ENCODE measurements around the gene PLCB1. TPM values are rescaled to one million over a fixed set of nuclear protein-coding genes. Genes with fewer than 3 reads are reported as not detected.

Gene PLCB1
- total and polyA plus RNA-seq, 2 experiments from 2014 or later = 14.9 to 20.7 TPM

DNA sequence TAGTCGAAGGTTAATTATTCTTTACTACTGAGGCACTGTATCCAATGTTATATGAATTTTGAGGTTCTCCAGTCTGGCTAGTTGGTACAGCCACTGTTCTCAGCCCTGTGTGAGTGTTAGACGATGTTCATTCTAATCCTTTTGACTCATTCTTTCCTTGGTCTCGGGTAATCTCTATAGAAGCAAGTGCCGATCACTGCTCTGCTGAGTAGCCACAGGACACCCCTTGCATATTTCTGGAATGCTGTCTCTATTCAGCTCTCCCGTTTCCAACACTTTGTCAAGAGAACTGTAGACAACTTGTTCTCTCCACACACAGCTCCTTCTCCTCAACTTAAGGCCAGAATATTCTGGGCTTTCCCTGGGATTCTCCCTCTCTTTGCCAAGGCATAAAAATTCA lies 42.4 kb upstream of the PLCB1 start:
- Histone ChIP-seq H3F3A (replicated peaks; ENCODE audit: low read depth) (no peaks in the 10 kb centered on the region), H3K79me2 (replicated peaks; ENCODE audit: insufficient read depth) (no peaks in the 10 kb centered on the region), H3K4me3 (no peak overlapping the region), H2AFZ (no peak overlapping the region; the same call in 1 of the 2 replicates), H3K4me1 (ENCODE audit: insufficient read depth) (no peaks in the 10 kb centered on the region), H3K4me2 (no peak overlapping the region), H4K20me1 (replicated peaks; ENCODE audit: insufficient read depth) (no peaks in the 10 kb centered on the region), H3K9me2 (ENCODE audit: insufficient read depth) (no peaks in the 10 kb centered on the region), H3K36me3 (ENCODE audit: insufficient read depth) (no peaks in the 10 kb centered on the region), H3K27ac (ENCODE audit: low read depth) (no peak overlapping the region), H3K27me3 (ENCODE audit: insufficient read depth) (no peaks in the 10 kb centered on the region)
- no peaks in the 10 kb centered on the region for H3K9me3 Mint-ChIP-seq
- H3K27me3 Mint-ChIP-seq (ENCODE audit: insufficient read depth, low read depth, poor library complexity) = no peaks in the 10 kb centered on the region
- DNase-seq (ENCODE audit: low spot score) (no peak), ATAC-seq (no peak)
- H3K27ac Mint-ChIP-seq = no peak overlapping the region
- no peaks in the 10 kb centered on the region for H3K36me3 Mint-ChIP-seq (ENCODE audit: low read depth)
- H3K4me3 Mint-ChIP-seq = no peak overlapping the region
- no peaks in the 10 kb centered on the region for H3K4me1 Mint-ChIP-seq
- TF ChIP-seq, protein P1, sequence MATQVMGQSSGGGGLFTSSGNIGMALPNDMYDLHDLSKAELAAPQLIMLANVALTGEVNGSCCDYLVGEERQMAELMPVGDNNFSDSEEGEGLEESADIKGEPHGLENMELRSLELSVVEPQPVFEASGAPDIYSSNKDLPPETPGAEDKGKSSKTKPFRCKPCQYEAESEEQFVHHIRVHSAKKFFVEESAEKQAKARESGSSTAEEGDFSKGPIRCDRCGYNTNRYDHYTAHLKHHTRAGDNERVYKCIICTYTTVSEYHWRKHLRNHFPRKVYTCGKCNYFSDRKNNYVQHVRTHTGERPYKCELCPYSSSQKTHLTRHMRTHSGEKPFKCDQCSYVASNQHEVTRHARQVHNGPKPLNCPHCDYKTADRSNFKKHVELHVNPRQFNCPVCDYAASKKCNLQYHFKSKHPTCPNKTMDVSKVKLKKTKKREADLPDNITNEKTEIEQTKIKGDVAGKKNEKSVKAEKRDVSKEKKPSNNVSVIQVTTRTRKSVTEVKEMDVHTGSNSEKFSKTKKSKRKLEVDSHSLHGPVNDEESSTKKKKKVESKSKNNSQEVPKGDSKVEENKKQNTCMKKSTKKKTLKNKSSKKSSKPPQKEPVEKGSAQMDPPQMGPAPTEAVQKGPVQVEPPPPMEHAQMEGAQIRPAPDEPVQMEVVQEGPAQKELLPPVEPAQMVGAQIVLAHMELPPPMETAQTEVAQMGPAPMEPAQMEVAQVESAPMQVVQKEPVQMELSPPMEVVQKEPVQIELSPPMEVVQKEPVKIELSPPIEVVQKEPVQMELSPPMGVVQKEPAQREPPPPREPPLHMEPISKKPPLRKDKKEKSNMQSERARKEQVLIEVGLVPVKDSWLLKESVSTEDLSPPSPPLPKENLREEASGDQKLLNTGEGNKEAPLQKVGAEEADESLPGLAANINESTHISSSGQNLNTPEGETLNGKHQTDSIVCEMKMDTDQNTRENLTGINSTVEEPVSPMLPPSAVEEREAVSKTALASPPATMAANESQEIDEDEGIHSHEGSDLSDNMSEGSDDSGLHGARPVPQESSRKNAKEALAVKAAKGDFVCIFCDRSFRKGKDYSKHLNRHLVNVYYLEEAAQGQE (IDR thresholded peaks at IDR 0.05; ENCODE audit: unreplicated experiment) = no peak
- TF ChIP-seq POLR2AphosphoS5 (IDR thresholded peaks at IDR 0.05; ENCODE audit: low read depth) = no peak
- no peak for TF ChIP-seq EZH2 (IDR thresholded peaks at IDR 0.05; ENCODE audit: low read depth, unreplicated experiment)

DNA sequence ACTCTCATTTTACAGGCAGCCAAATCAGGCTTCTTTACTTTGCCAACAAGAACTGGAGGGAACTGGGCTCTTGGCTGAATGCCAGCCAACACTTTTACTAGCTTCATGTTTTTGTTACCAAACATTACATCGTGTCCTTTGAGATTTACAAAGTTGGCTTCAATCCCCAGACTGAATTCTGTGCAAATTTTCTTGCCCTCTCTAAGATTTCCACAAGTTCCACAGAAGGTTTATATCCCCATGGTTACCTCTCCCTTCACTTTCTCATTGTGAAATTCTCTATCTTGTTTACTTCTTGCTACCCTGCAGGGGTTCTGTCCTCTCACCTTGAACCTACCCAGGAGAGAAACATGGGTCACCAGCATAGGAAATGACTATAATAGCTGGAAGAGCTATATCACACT lies 37.6 kb upstream of the PLCB1 start:
- no peaks in the 10 kb centered on the region for H3K4me1 ChIP-seq (ENCODE audit: insufficient read depth)
- H3K36me3 ChIP-seq (ENCODE audit: insufficient read depth) = no peaks in the 10 kb centered on the region
- no peaks in the 10 kb centered on the region for H4K20me1 ChIP-seq (replicated peaks; ENCODE audit: insufficient read depth)
- H3F3A ChIP-seq (replicated peaks; ENCODE audit: low read depth) = no peaks in the 10 kb centered on the region
- H3K27ac Mint-ChIP-seq = no peak overlapping the region
- no peaks in the 10 kb centered on the region for H3K9me2 ChIP-seq (ENCODE audit: insufficient read depth)
- no peaks in the 10 kb centered on the region for H3K9me3 Mint-ChIP-seq
- H3K4me1 Mint-ChIP-seq = no peaks in the 10 kb centered on the region
- DNase-seq (ENCODE audit: low spot score) (no peak), ATAC-seq (no peak)
- no peaks in the 10 kb centered on the region for H3K79me2 ChIP-seq (replicated peaks; ENCODE audit: insufficient read depth)
- TF ChIP-seq ZNF331 (CRISPR knock-in tag; IDR thresholded peaks at IDR 0.05; ENCODE audit: low read depth) (no peak), EZH2 (IDR thresholded peaks at IDR 0.05; ENCODE audit: low read depth, unreplicated experiment) (no peak)
- TF ChIP-seq, protein P2, sequence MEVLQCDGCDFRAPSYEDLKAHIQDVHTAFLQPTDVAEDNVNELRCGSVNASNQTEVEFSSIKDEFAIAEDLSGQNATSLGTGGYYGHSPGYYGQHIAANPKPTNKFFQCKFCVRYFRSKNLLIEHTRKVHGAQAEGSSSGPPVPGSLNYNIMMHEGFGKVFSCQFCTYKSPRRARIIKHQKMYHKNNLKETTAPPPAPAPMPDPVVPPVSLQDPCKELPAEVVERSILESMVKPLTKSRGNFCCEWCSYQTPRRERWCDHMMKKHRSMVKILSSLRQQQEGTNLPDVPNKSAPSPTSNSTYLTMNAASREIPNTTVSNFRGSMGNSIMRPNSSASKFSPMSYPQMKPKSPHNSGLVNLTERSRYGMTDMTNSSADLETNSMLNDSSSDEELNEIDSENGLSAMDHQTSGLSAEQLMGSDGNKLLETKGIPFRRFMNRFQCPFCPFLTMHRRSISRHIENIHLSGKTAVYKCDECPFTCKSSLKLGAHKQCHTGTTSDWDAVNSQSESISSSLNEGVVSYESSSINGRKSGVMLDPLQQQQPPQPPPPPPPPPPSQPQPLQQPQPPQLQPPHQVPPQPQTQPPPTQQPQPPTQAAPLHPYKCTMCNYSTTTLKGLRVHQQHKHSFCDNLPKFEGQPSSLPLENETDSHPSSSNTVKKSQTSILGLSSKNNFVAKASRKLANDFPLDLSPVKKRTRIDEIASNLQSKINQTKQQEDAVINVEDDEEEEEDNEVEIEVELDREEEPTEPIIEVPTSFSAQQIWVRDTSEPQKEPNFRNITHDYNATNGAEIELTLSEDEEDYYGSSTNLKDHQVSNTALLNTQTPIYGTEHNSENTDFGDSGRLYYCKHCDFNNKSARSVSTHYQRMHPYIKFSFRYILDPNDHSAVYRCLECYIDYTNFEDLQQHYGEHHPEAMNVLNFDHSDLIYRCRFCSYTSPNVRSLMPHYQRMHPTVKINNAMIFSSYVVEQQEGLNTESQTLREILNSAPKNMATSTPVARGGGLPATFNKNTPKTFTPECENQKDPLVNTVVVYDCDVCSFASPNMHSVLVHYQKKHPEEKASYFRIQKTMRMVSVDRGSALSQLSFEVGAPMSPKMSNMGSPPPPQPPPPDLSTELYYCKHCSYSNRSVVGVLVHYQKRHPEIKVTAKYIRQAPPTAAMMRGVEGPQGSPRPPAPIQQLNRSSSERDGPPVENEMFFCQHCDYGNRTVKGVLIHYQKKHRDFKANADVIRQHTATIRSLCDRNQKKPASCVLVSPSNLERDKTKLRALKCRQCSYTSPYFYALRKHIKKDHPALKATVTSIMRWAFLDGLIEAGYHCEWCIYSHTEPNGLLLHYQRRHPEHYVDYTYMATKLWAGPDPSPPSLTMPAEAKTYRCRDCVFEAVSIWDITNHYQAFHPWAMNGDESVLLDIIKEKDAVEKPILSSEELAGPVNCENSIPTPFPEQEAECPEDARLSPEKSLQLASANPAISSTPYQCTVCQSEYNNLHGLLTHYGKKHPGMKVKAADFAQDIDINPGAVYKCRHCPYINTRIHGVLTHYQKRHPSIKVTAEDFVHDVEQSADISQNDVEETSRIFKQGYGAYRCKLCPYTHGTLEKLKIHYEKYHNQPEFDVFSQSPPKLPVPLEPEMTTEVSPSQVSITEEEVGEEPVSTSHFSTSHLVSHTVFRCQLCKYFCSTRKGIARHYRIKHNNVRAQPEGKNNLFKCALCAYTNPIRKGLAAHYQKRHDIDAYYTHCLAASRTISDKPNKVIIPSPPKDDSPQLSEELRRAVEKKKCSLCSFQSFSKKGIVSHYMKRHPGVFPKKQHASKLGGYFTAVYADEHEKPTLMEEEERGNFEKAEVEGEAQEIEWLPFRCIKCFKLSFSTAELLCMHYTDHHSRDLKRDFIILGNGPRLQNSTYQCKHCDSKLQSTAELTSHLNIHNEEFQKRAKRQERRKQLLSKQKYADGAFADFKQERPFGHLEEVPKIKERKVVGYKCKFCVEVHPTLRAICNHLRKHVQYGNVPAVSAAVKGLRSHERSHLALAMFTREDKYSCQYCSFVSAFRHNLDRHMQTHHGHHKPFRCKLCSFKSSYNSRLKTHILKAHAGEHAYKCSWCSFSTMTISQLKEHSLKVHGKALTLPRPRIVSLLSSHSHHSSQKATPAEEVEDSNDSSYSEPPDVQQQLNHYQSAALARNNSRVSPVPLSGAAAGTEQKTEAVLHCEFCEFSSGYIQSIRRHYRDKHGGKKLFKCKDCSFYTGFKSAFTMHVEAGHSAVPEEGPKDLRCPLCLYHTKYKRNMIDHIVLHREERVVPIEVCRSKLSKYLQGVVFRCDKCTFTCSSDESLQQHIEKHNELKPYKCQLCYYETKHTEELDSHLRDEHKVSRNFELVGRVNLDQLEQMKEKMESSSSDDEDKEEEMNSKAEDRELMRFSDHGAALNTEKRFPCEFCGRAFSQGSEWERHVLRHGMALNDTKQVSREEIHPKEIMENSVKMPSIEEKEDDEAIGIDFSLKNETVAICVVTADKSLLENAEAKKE (CRISPR knock-in tag; IDR thresholded peaks at IDR 0.05) = no peak
- no peak overlapping the region for H3K4me2 ChIP-seq
- no peak overlapping the region for H3K4me3 ChIP-seq
- no peaks in the 10 kb centered on the region for H3K27me3 ChIP-seq (ENCODE audit: insufficient read depth)
- H3K36me3 Mint-ChIP-seq (ENCODE audit: low read depth) = no peaks in the 10 kb centered on the region
- no peaks in the 10 kb centered on the region for H3K27me3 Mint-ChIP-seq (ENCODE audit: insufficient read depth, low read depth, poor library complexity)
- no peak overlapping the region for H3K27ac ChIP-seq (ENCODE audit: low read depth)
- H3K4me3 Mint-ChIP-seq = no peak overlapping the region
- H2AFZ ChIP-seq = no peak overlapping the region
